LNCaP clone FGC (cell line): ENCODE results near the gene SLC44A5.

ENCODE experiments used
- DNase-seq: peaks from one replicate; pipeline ENCODE4 v3.0.0-alpha.2; 2011; ENCODE audit warnings: low read depth
- H3K4me3 ChIP-seq: 2 replicates; pipeline ENCODE4 v1.5.1; 2011; ENCODE audit warnings: mild to moderate bottlenecking, low read depth, low read length, control low read depth
- TF ChIP-seq, protein P1 (sequence below): IDR thresholded peaks from 2 replicates; pipeline ENCODE4 v1.5.1; 2012; ENCODE audit warnings: mild to moderate bottlenecking; ENCODE audit not compliant: control insufficient read depth, insufficient read depth; ENCODE audit errors: extremely low read depth

Gene SLC44A5

GRCh38 chr1:75588779-75589475, 22.0 kb downstream of the SLC44A5 start:
- TF ChIP-seq, protein P1, sequence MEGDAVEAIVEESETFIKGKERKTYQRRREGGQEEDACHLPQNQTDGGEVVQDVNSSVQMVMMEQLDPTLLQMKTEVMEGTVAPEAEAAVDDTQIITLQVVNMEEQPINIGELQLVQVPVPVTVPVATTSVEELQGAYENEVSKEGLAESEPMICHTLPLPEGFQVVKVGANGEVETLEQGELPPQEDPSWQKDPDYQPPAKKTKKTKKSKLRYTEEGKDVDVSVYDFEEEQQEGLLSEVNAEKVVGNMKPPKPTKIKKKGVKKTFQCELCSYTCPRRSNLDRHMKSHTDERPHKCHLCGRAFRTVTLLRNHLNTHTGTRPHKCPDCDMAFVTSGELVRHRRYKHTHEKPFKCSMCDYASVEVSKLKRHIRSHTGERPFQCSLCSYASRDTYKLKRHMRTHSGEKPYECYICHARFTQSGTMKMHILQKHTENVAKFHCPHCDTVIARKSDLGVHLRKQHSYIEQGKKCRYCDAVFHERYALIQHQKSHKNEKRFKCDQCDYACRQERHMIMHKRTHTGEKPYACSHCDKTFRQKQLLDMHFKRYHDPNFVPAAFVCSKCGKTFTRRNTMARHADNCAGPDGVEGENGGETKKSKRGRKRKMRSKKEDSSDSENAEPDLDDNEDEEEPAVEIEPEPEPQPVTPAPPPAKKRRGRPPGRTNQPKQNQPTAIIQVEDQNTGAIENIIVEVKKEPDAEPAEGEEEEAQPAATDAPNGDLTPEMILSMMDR, result no peak
- no peak overlapping the region for H3K4me3 ChIP-seq
- peak; percentile 52 for DNase-seq

DNA sequence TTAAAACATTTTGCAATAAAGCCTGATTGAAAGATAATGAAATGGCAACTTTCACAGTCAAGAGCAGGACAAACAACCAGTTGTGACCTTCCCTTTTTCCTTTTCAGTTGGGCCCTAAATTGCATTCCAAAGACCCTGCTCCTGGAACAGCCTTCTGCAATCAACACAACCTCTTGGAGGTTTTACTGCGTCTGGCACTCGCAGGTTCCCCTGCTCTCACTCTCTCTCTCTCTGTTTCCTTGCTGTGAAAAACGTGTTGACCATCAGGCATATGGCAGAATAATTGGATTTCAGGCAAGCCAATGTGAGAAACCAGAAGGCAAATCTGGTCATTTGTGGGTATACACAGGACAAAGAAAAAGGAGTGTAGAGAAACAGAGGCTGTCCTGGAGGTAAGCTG, 23.2 kb downstream of the SLC44A5 start:
- H3K4me3 ChIP-seq, result no peak overlapping the region
- DNase-seq, result no peak
- TF ChIP-seq, protein P1, result no peak

- TF ChIP-seq, protein P1, result no peak
These were observed 27.6 kb downstream of the SLC44A5 start for GRCh38 chr1:75583282-75583681.

DNA sequence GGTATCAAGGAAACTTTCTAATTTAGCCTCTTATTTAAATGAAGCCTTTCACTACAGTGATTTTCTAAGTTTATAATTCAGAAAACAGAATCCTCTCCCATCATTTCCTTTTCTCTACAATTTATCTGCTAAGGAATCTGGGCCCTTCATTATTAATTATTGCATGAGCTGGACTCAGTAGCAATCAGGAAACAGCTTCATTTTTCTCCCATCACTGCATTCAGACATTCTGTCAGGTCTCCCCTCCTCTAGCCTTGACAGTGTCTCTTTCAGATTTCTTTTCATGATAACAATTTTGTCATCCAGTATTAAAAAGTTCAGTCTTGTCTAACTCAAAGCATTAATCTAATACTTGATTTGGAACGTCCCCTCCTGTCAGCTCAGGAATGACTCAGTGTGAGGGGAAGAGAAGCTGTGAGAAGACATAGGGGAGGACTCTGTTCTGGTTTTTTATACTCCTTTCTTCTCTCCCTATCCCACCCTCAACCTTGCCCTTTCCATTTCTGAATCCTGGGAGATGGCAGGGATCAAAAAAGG, 28.1 kb downstream of the SLC44A5 start:
- no peak overlapping the region for H3K4me3 ChIP-seq
- no peak for DNase-seq
- TF ChIP-seq, protein P1, result no peak

More at GRCh38 chr1:75583282-75583681, 27.6 kb downstream of the SLC44A5 start:
- DNase-seq, result no peak
- no peak overlapping the region for H3K4me3 ChIP-seq

- H3K4me3 ChIP-seq, result no peak overlapping the region
- TF ChIP-seq, protein P1, result no peak
- DNase-seq, result no peak
These were observed 31.9 kb downstream of the SLC44A5 start for GRCh38 chr1:75579046-75579445.

DNA sequence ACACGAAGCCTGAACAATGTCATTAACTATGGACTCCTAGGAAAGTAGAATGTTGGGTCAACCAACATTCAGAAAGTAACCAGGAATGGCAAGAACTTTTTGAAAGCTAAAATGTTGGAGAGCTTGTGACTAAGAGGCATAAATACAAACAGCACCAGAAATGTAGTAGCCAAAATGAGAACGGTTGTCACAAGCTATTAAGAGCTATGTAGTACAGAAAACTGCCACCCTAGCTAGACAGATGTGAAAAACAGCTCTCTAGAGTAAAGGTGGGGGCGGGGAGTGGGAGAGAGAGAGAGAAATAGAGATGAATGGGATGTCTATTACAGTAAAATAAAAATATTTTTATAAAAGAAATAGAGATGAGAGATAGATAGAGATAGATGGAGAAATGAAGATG, 35.1 kb downstream of the SLC44A5 start:
- DNase-seq, result no peak
- TF ChIP-seq, protein P1, result no peak
- H3K4me3 ChIP-seq, result no peak overlapping the region

DNA sequence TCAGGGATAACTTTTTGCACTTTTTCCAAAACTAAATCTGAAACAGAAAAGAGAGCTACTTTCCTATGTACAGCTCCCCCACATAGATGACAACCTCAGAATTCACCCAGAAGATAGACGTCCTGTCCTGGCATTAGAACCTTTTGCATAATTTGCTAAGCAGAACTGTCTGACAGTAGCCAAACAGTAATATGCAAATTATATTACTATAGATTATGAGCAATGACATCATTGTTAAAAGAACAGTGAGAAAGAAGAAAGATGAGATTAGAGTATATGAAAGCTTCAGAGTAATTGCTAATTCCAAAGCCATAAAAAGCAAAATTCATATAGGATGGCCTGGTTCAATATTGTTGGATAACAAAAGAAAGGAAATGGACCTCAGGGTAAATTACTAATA, 43.7 kb downstream of the SLC44A5 start:
- DNase-seq, result no peak
- H3K4me3 ChIP-seq, result no peak overlapping the region
- TF ChIP-seq, protein P1, result no peak
